ENCODE measurements around the gene DCAF4L1.

Gene DCAF4L1

DNA sequence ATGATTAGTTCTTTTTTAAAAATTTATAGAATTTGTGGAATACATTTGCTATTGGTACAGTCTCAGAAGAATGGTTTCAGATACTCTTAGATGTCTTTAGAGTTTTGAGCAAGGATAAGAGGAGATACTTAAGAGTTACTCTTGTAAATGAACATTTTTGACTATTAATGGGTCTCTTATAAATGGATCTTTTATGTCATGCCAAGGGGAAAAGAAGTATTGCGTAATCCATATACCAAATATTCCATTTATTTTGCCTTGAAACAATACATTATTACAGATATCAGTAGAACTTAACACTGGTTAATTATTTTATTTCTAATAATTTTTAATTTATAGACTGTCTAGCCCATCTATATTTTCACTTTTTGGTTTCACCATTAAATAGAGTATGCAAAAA lies 17.2 kb upstream of the DCAF4L1 start:
- Histone ChIP-seq H3K27me3 (replicated peaks in 2 of 5; ENCODE audit: control insufficient read depth in 4 of 5, insufficient read depth in 5 of 5, low read length in 4 of 5) (no peaks in the 10 kb centered on the region), H3K36me3 (ENCODE audit: control insufficient read depth in 4 of 4, insufficient read depth in 4 of 4, low read length in 3 of 4) (no peaks in the 10 kb centered on the region), H3K27ac (ENCODE audit: insufficient read depth in 1 of 2, low read depth in 1 of 2, low read length in 2 of 2, poor library complexity in 1 of 2, severe bottlenecking in 2 of 2) (no peak overlapping the region), H3K9me3 (ENCODE audit: control extremely low read depth in 1 of 5, control insufficient read depth in 4 of 5, insufficient read depth in 2 of 5, low read depth in 1 of 5, low read length in 4 of 5) (peaks cover 0 to 8% (median 6%) of the 10 kb centered on the region in 5 experiments), H3K4me3 (ENCODE audit: control insufficient read depth in 1 of 7, extremely low read depth in 1 of 7, insufficient read depth in 4 of 7, low read depth in 2 of 7, low read length in 6 of 7) (no peak overlapping the region), H3K4me1 (ENCODE audit: control extremely low read depth in 1 of 4, control insufficient read depth in 4 of 4, insufficient read depth in 4 of 4, low read length in 3 of 4) (peaks cover 0 to under 1% (median 0%) of the 10 kb centered on the region in 4 experiments)
- ChIA-PET POLR2A (no interaction called here), CTCF (interaction anchor here (0.7 to 1.1 kb wide), 2 partner anchors 15 to 25 kb away, joined by 3 to 4 read pairs; no protein-coding TSS in a partner anchor)
- DNase-seq = no peak
- WGBS (ENCODE audit: insufficient coverage) = no CpG with 5 or more reads among the region's 1 CpG

DNA sequence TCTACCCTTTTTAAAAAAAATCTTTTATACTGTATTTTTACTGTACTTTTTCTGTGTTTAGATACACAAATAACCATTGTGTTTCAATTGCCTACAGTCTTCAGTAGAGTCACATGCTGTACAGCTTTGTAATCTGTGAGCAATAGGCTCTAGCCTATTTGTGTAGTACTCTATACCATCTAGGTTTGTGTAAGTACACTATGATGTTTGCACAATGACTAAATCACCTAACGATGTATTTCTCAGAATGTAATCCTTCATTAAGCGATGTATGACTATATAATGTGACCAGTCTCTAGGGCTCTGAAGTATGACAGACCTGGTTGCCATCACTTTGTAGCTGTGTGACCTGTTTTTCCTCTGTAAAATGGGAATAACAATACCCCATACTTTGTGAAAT lies 14.2 kb upstream of the DCAF4L1 start:
- WGBS (ENCODE audit: insufficient coverage) = 100% methylated on average over 1 of the region's 2 CpGs
- DNase-seq = no peak
- Histone ChIP-seq H3K4me3 (ENCODE audit: control insufficient read depth in 1 of 7, extremely low read depth in 1 of 7, insufficient read depth in 4 of 7, low read depth in 2 of 7, low read length in 6 of 7) (no peak overlapping the region), H3K36me3 (ENCODE audit: control insufficient read depth in 4 of 4, insufficient read depth in 4 of 4, low read length in 3 of 4) (no peaks in the 10 kb centered on the region), H3K27ac (ENCODE audit: insufficient read depth in 1 of 2, low read depth in 1 of 2, low read length in 2 of 2, poor library complexity in 1 of 2, severe bottlenecking in 2 of 2) (no peak overlapping the region), H3K27me3 (replicated peaks in 2 of 5; ENCODE audit: control insufficient read depth in 4 of 5, insufficient read depth in 5 of 5, low read length in 4 of 5) (no peaks in the 10 kb centered on the region), H3K4me1 (ENCODE audit: control extremely low read depth in 1 of 4, control insufficient read depth in 4 of 4, insufficient read depth in 4 of 4, low read length in 3 of 4) (peaks cover 0 to 3% (median 0%) of the 10 kb centered on the region in 4 experiments), H3K9me3 (ENCODE audit: control extremely low read depth in 1 of 5, control insufficient read depth in 4 of 5, insufficient read depth in 2 of 5, low read depth in 1 of 5, low read length in 4 of 5) (peaks cover 0 to 10% (median 6%) of the 10 kb centered on the region in 5 experiments)
- ChIA-PET POLR2A (no interaction called here), CTCF (interaction anchor here (0.7 kb wide), 1 partner anchor 701 kb away, joined by 3 read pairs; no protein-coding TSS in a partner anchor)

DNA sequence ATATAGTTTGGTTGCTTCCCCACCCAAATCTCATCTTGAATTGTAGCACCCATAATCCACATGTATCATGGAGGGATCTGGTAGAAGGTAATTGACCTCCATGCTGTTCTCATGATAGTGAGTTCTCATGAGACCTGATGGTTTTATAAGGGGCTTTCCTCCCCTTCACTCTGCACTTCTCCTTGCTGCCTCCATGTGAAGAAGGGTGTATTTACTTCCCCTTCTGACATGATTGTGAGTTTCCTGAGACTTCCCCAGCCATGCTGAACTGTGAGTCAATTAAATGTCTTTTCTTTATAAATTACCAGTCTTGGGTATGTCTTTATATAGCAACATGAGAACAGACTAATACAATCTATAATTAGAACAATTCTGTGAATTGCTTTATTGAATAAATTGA lies 11.9 kb upstream of the DCAF4L1 start:
- CTCF ChIA-PET = interaction anchor here (0.8 kb wide), 1 partner anchor 20 kb away, joined by 3 read pairs; the partner anchor contains the start of gene SLC30A9
- POLR2A ChIA-PET = no interaction called here
- Histone ChIP-seq H3K4me3 (ENCODE audit: control insufficient read depth in 1 of 7, extremely low read depth in 1 of 7, insufficient read depth in 4 of 7, low read depth in 2 of 7, low read length in 6 of 7) (no peak overlapping the region), H3K36me3 (ENCODE audit: control insufficient read depth in 4 of 4, insufficient read depth in 4 of 4, low read length in 3 of 4) (no peaks in the 10 kb centered on the region), H3K27me3 (replicated peaks in 2 of 5; ENCODE audit: control insufficient read depth in 4 of 5, insufficient read depth in 5 of 5, low read length in 4 of 5) (no peaks in the 10 kb centered on the region), H3K27ac (ENCODE audit: insufficient read depth in 1 of 2, low read depth in 1 of 2, low read length in 2 of 2, poor library complexity in 1 of 2, severe bottlenecking in 2 of 2) (no peak overlapping the region), H3K9me3 (ENCODE audit: control extremely low read depth in 1 of 5, control insufficient read depth in 4 of 5, insufficient read depth in 2 of 5, low read depth in 1 of 5, low read length in 4 of 5) (peaks cover 0 to 10% (median 6%) of the 10 kb centered on the region in 5 experiments), H3K4me1 (ENCODE audit: control extremely low read depth in 1 of 4, control insufficient read depth in 4 of 4, insufficient read depth in 4 of 4, low read length in 3 of 4) (peaks cover 0 to 3% (median 0%) of the 10 kb centered on the region in 4 experiments)
- peak in 2 of 3 donors; percentile 34 to 46 for DNase-seq

DNA sequence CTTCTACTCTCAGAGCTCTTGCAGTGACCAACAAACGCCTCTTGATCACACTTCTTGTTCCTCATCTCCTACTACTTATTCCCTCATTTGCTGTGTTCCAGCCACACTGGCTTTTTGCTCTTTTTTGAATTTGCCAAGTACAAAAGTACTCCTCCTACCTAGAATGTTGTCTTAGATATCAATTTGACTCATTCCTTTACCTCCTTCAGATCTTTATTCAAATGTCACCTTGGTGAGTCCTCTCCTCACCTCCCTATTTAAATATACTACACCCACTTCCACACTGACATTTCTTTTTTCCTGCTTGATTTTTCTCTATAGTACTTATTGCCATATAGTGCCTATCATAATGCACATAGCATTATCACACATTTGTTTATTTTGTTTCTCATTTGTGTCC lies 6.2 kb upstream of the DCAF4L1 start:
- H3K4me3 ChIP-seq (ENCODE audit: control insufficient read depth in 1 of 7, extremely low read depth in 1 of 7, insufficient read depth in 4 of 7, low read depth in 2 of 7, low read length in 6 of 7) = no peak overlapping the region
- H3K4me1 ChIP-seq (ENCODE audit: control extremely low read depth in 1 of 4, control insufficient read depth in 4 of 4, insufficient read depth in 4 of 4, low read length in 3 of 4) = peaks cover 0 to 7% (median 0%) of the 10 kb centered on the region in 4 experiments
- no peaks in the 10 kb centered on the region for H3K36me3 ChIP-seq (ENCODE audit: control insufficient read depth in 4 of 4, insufficient read depth in 4 of 4, low read length in 3 of 4)
- 73% methylated on average over 1 of the region's 1 CpG for WGBS (ENCODE audit: insufficient coverage)
- DNase-seq = no peak
- ChIA-PET POLR2A (no interaction called here), CTCF (interaction anchor here (1.5 to 2.4 kb wide), 2 partner anchors 14 to 18 kb away, joined by 3 to 7 read pairs; no protein-coding TSS in a partner anchor)
- H3K27ac ChIP-seq (ENCODE audit: insufficient read depth in 1 of 2, low read depth in 1 of 2, low read length in 2 of 2, poor library complexity in 1 of 2, severe bottlenecking in 2 of 2) = no peak overlapping the region
- H3K9me3 ChIP-seq (ENCODE audit: control extremely low read depth in 1 of 5, control insufficient read depth in 4 of 5, insufficient read depth in 2 of 5, low read depth in 1 of 5, low read length in 4 of 5) = peaks cover 0 to 3% (median 0%) of the 10 kb centered on the region in 5 experiments
- no peaks in the 10 kb centered on the region for H3K27me3 ChIP-seq (replicated peaks in 2 of 5; ENCODE audit: control insufficient read depth in 4 of 5, insufficient read depth in 5 of 5, low read length in 4 of 5)

DNA sequence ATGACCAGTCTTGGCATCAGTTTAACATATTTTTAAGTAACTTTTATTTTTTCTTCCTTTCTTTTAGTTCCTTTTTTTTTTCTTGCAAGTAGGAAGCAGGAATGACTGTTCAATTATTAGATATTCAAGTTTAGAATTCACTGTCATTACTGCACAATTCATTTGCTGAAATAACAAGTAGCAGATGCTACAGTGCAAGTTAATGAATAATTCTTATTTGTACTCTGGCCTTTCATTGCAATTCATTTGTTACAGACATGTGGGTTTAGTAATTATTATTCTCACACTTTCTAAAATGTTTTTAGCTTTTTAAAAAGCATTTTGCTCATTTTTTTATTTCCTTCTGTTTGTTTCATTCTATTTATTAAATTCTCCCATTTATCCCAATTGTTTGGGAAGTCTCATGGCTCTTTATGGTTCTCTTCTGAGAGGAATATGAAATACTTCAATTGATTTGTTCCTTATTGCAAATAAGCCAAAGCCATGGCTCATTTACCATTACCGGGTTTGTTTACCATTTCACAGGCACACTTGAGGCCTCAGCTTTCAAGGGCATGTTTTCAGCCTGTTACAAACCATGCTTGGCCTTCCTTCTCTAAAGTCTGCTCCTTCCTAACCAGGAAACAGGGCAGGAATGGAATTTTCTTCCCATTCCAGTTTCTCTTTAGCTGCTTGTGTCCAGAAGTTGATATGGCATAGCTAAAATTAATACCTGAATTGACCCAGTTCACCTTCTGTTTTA lies 4.6 kb upstream of the DCAF4L1 start:
- ChIA-PET POLR2A (interaction anchor here (0.6 kb wide), 1 partner anchor 21 kb away, joined by 4 read pairs; no protein-coding TSS in a partner anchor), CTCF (interaction anchor here (0.8 to 2.4 kb wide), 4 partner anchors 11 to 20 kb away, joined by 3 to 8 read pairs (median 6); partner anchors contain the start of gene SLC30A9)

DNA sequence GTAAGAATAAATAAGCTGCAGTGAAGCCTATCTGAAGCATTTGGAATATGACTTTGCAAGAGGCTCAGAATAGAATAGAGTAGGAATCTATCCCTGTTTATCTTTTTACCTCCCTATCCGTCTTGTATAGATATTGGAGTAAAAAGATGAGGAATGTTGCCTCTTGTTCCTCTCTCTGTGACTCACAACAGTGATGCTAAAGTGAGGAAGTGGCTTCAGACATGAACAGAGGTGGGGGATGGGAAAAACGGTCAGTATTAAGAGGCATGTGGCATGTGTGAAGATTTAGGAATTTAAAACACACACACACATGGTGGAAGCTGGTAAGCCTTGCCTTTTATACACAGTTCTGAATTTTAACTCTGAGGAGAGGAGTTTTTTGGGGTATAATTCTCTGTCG lies 3.8 kb upstream of the DCAF4L1 start:
- H3K36me3 ChIP-seq (ENCODE audit: control insufficient read depth in 4 of 4, insufficient read depth in 4 of 4, low read length in 3 of 4) = no peaks in the 10 kb centered on the region
- peak in 2 of 3 donors; percentile 32 to 48 for DNase-seq
- peaks cover 0 to 7% (median 0%) of the 10 kb centered on the region in 4 experiments for H3K4me1 ChIP-seq (ENCODE audit: control extremely low read depth in 1 of 4, control insufficient read depth in 4 of 4, insufficient read depth in 4 of 4, low read length in 3 of 4)
- H3K9me3 ChIP-seq (ENCODE audit: control extremely low read depth in 1 of 5, control insufficient read depth in 4 of 5, insufficient read depth in 2 of 5, low read depth in 1 of 5, low read length in 4 of 5) = no peaks in the 10 kb centered on the region
- ChIA-PET CTCF (interaction anchor here (0.8 to 1.7 kb wide), 2 partner anchors 11 to 19 kb away, joined by 3 to 8 read pairs; no protein-coding TSS in a partner anchor), POLR2A (no interaction called here)
- 100% methylated on average over 1 of the region's 3 CpGs for WGBS (ENCODE audit: insufficient coverage)
- no peaks in the 10 kb centered on the region for H3K27me3 ChIP-seq (replicated peaks in 2 of 5; ENCODE audit: control insufficient read depth in 4 of 5, insufficient read depth in 5 of 5, low read length in 4 of 5)
- H3K27ac ChIP-seq (ENCODE audit: insufficient read depth in 1 of 2, low read depth in 1 of 2, low read length in 2 of 2, poor library complexity in 1 of 2, severe bottlenecking in 2 of 2) = no peak overlapping the region
- H3K4me3 ChIP-seq (ENCODE audit: control insufficient read depth in 1 of 7, extremely low read depth in 1 of 7, insufficient read depth in 4 of 7, low read depth in 2 of 7, low read length in 6 of 7) = no peak overlapping the region

More for the DNA sequence above, 4.6 kb upstream of the DCAF4L1 start:
- WGBS (ENCODE audit: insufficient coverage) = 100% methylated on average over 1 of the region's 1 CpG
- H3K4me1 ChIP-seq (ENCODE audit: control extremely low read depth in 1 of 4, control insufficient read depth in 4 of 4, insufficient read depth in 4 of 4, low read length in 3 of 4) = peaks cover 0 to 7% (median 0%) of the 10 kb centered on the region in 4 experiments
- H3K36me3 ChIP-seq (ENCODE audit: control insufficient read depth in 4 of 4, insufficient read depth in 4 of 4, low read length in 3 of 4) = no peaks in the 10 kb centered on the region
- no peak overlapping the region for H3K27ac ChIP-seq (ENCODE audit: insufficient read depth in 1 of 2, low read depth in 1 of 2, low read length in 2 of 2, poor library complexity in 1 of 2, severe bottlenecking in 2 of 2)
- no peaks in the 10 kb centered on the region for H3K27me3 ChIP-seq (replicated peaks in 2 of 5; ENCODE audit: control insufficient read depth in 4 of 5, insufficient read depth in 5 of 5, low read length in 4 of 5)
- no peak for DNase-seq
- H3K9me3 ChIP-seq (ENCODE audit: control extremely low read depth in 1 of 5, control insufficient read depth in 4 of 5, insufficient read depth in 2 of 5, low read depth in 1 of 5, low read length in 4 of 5) = peaks cover 0 to 1% (median 0%) of the 10 kb centered on the region in 5 experiments
- H3K4me3 ChIP-seq (ENCODE audit: control insufficient read depth in 1 of 7, extremely low read depth in 1 of 7, insufficient read depth in 4 of 7, low read depth in 2 of 7, low read length in 6 of 7) = no peak overlapping the region

DNA sequence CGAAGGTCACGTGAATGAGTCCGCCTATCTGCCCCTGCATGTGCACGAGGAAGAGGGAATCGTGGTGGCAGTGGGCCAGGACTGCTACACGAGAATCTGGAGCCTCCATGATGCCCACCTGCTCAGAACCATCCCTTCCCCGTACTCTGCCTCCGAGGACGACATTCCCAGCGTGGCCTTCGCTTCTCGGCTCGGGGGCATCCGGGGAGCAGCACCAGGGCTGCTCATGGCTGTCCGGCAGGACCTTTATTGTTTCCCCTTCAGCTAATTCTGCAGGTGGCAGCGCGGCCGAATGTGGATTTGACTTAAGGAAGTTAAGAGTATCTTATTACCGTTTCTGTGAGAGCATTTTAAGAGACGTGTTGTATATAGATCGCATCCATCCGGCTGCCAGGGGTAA lies 1.2 kb downstream of the DCAF4L1 start:
- Histone ChIP-seq H3K36me3 (ENCODE audit: control insufficient read depth in 4 of 4, insufficient read depth in 4 of 4, low read length in 3 of 4) (no peaks in the 10 kb centered on the region), H3K9me3 (ENCODE audit: control extremely low read depth in 1 of 5, control insufficient read depth in 4 of 5, insufficient read depth in 2 of 5, low read depth in 1 of 5, low read length in 4 of 5) (no peaks in the 10 kb centered on the region), H3K27me3 (replicated peaks in 2 of 5; ENCODE audit: control insufficient read depth in 4 of 5, insufficient read depth in 5 of 5, low read length in 4 of 5) (no peaks in the 10 kb centered on the region), H3K4me1 (ENCODE audit: control extremely low read depth in 1 of 4, control insufficient read depth in 4 of 4, insufficient read depth in 4 of 4, low read length in 3 of 4) (peaks cover 0 to 5% (median 0%) of the 10 kb centered on the region in 4 experiments), H3K27ac (ENCODE audit: insufficient read depth in 1 of 2, low read depth in 1 of 2, low read length in 2 of 2, poor library complexity in 1 of 2, severe bottlenecking in 2 of 2) (no peak overlapping the region), H3K4me3 (ENCODE audit: control insufficient read depth in 1 of 7, extremely low read depth in 1 of 7, insufficient read depth in 4 of 7, low read depth in 2 of 7, low read length in 6 of 7) (no peak overlapping the region)
- DNase-seq = no peak
- ChIA-PET CTCF (no interaction called here), POLR2A (no interaction called here)
- WGBS (ENCODE audit: insufficient coverage) = 97% methylated on average over 22 of the region's 22 CpGs

All from common myeloid progenitor, CD34-positive (primary cell).